RWPE1 (cell line): ENCODE data around the gene TMEM154.

ENCODE experiments used
- CTCF ChIA-PET: fragments of 350-600 bp; sonication (Branson Sonifier 250); formaldehyde crosslinking; extraction: SDS; loops from one replicate; lab custom pipeline; 2021; lab: Yijun Ruan, JAX
- POLR2A ChIA-PET: fragments of 400-600 bp; formaldehyde crosslinking; extraction: SDS; loops from one replicate; lab custom pipeline; 2020; ENCODE audit warnings: antibody characterized with exemption; ENCODE audit not compliant: low non-redundant PET; lab: Yijun Ruan, JAX
- DNase-seq: peaks from one replicate; pipeline ENCODE4 v3.0.0; 2012; ENCODE audit warnings: low spot score
- H3K27ac ChIP-seq: fragments of 450-650 bp; 2 replicates; pipeline ENCODE4 v1.5.1; 2017
- CTCF ChIP-seq: fragments of 450-650 bp; conservative IDR thresholded peaks from 2 replicates; pipeline ENCODE4 v1.5.1; 2017; ENCODE audit warnings: low read depth, mild to moderate bottlenecking

The TMEM154 gene

GRCh38 chr4:152663203-152664066 lies 16.4 kb downstream of the TMEM154 start:
- DNase-seq = no peak
- H3K27ac ChIP-seq = no peak overlapping the region
- CTCF ChIA-PET = no interaction called here
- no peak for TF ChIP-seq CTCF
- POLR2A ChIA-PET = interaction anchor here (0.5 kb wide), 1 partner anchor 12 kb away, joined by 3 read pairs; no protein-coding TSS in a partner anchor

GRCh38 chr4:152661649-152662048 lies 18.1 kb downstream of the TMEM154 start:
- ChIA-PET CTCF (interaction anchor here (0.5 to 0.7 kb wide), 2 partner anchors 38 to 406 kb away, joined by 4 read pairs; no protein-coding TSS in a partner anchor), POLR2A (no interaction called here)
- no peak for DNase-seq
- H3K27ac ChIP-seq = no peak overlapping the region
- TF ChIP-seq CTCF = no peak

- TF ChIP-seq CTCF = no peak
- ChIA-PET POLR2A (no interaction called here), CTCF (interaction anchor here (0.7 to 0.8 kb wide), 3 partner anchors 14 to 20 kb away, joined by 3 to 7 read pairs (median 3); no protein-coding TSS in a partner anchor)
- no peak for DNase-seq
- no peak overlapping the region for H3K27ac ChIP-seq
Measured at GRCh38 chr4:152660526-152660925, 19.3 kb downstream of the TMEM154 start.

GRCh38 chr4:152659806-152660205 lies 20.0 kb downstream of the TMEM154 start:
- CTCF ChIA-PET = interaction anchor here (0.8 kb wide), 1 partner anchor 19 kb away, joined by 3 read pairs; no protein-coding TSS in a partner anchor
- no peak for DNase-seq
- H3K27ac ChIP-seq = no peak overlapping the region
- TF ChIP-seq CTCF = no peak
- POLR2A ChIA-PET = no interaction called here

GRCh38 chr4:152657657-152658056 lies 22.1 kb downstream of the TMEM154 start:
- CTCF ChIA-PET = no interaction called here
- POLR2A ChIA-PET = no interaction called here
- no peak for TF ChIP-seq CTCF
- H3K27ac ChIP-seq = no peak overlapping the region
- DNase-seq = no peak

GRCh38 chr4:152655272-152656129 lies 24.3 kb downstream of the TMEM154 start:
- no peak for DNase-seq
- CTCF ChIA-PET = interaction anchor here (0.6 to 0.7 kb wide), 3 partner anchors 9 to 266 kb away, joined by 3 to 4 read pairs (median 3); no protein-coding TSS in a partner anchor
- POLR2A ChIA-PET = no interaction called here
- no peak for TF ChIP-seq CTCF
- H3K27ac ChIP-seq = peak overlapping the region; percentile 53
